Stomach (tissue), 9 donors: ENCODE results near the gene ERC1. TPM values are rescaled to one million over a fixed set of nuclear protein-coding genes. Genes with fewer than 3 reads are reported as not detected.

ENCODE experiments used
- DNase-seq, 2 donors: peaks; one replicate each; pipeline versions ENCODE4 v3.0.0 to v3.0.0-alpha.2; 2013 to 2019
- H3K27ac ChIP-seq, 5 donors: fragments of 200-600 bp in 4 of 5; sonication (generic) in 4 of 5; one replicate each; pipeline ENCODE4 v1.5.1; 2013 to 2019; ENCODE audit warnings: mild to moderate bottlenecking in 1 of 5, moderate library complexity in 1 of 5
- H3K27me3 ChIP-seq, 3 donors: fragments of 200-600 bp; sonication (generic); one replicate each; pipeline ENCODE4 v1.5.1; 2017 to 2019; ENCODE audit warnings: mixed run types in 1 of 3
- H3K36me3 ChIP-seq, 4 donors: fragments of 200-600 bp; sonication (generic); 1 replicate in 3 of 4; 2 replicates in 1 of 4; pipeline ENCODE4 v1.5.1; 2016 to 2019
- H3K4me1 ChIP-seq, 4 donors: fragments of 200-600 bp; sonication (generic); one replicate each; pipeline ENCODE4 v1.5.1; 2016 to 2019
- H3K4me3 ChIP-seq, 4 donors: fragments of 200-600 bp; sonication (generic) in 3 of 4; one replicate each; pipeline ENCODE4 v1.5.1; 2016 to 2019; ENCODE audit warnings: mild to moderate bottlenecking in 1 of 4
- H3K9me3 ChIP-seq, 4 donors: fragments of 200-600 bp; sonication (generic); one replicate each; pipeline ENCODE4 v1.5.1; 2016 to 2019
- CTCF ChIP-seq, 7 experiments: fragments of 450-650 bp in 4 of 7; fragments of 200-600 bp in 3 of 7; sonication (generic) in 3 of 7; IDR thresholded peaks; one replicate each; pipeline ENCODE4 v1.5.1; 2016 to 2019; ENCODE audit warnings: antibody characterized with exemption in 7 of 7, control low read depth in 2 of 7, mild to moderate bottlenecking in 1 of 7
- EP300 ChIP-seq: sonication (generic); formaldehyde crosslinking; IDR thresholded peaks from one replicate; pipeline ENCODE4 v1.6.1; 2017; ENCODE audit warnings: antibody characterized with exemption
- POLR2A ChIP-seq, 4 donors: fragments of 450-650 bp; IDR thresholded peaks; one replicate each; pipeline ENCODE4 v1.6.1; 2016; ENCODE audit warnings: antibody characterized with exemption in 4 of 4, control low read depth in 2 of 4, mild to moderate bottlenecking in 1 of 4, moderate library complexity in 1 of 4
- POLR2AphosphoS5 ChIP-seq, 3 donors: sonication (generic); formaldehyde crosslinking; IDR thresholded peaks; one replicate each; pipeline ENCODE4 v1.6.1; 2016; ENCODE audit warnings: antibody characterized with exemption in 3 of 3
- WGBS, 5 donors: extraction: QIAGEN DNeasy Blood & Tissue Kit in 3 of 5; methylation state at CpG; one replicate each; pipeline versions ENCODE4 v1.1.5 to v1.1.7; 2013 to 2018; 5-methylcytosine and 5-hydroxymethylcytosine counted together
- intact Hi-C: fragments of 100-400 bp; cut with DNase I; formaldehyde crosslinking; loops from one replicate; pipeline ENCODE4 v1.15.1; 2023; ENCODE audit warnings: low total_unique reads
- polyA plus RNA-seq, 3 donors: library from polyadenylated mRNA; stranded (reverse); fragments of 200-250 nt; gene quantifications; one replicate each; pipeline ENCODE4 v1.2.3, GENCODE V29; 2013
- total RNA-seq, 5 donors: library from RNA; depleted of rRNA; stranded (reverse); fragments of >200 nt; gene quantifications; one replicate each; pipeline versions ENCODE4 v1.1.0 to v1.2.3, GENCODE V29; 2014 to 2016
- donor health status: healthy with polysubstance abuse.
- donor health status: Bipolar disorder and iron deficiency.
- donor health status: healthy.

The ERC1 gene
- total and polyA plus RNA-seq, 8 donors = 3.8 to 69.4 (median 51.6) TPM

- intact Hi-C loops = no loop called here
- no peaks in the 10 kb centered on the region for H3K27me3 ChIP-seq
- 71 to 85% (median 79%) methylated on average over 6 of the region's 6 CpGs for WGBS, 5 donors
- no peak overlapping the region for H3K27ac ChIP-seq
- DNase-seq = peak in 1 of 2 donors; percentile 34
- H3K36me3 ChIP-seq = no peaks in the 10 kb centered on the region
- TF ChIP-seq CTCF (IDR thresholded peaks at IDR 0.05) (no peak), POLR2A (IDR thresholded peaks at IDR 0.05) (no peak), EP300 (no peak), POLR2AphosphoS5 (IDR thresholded peaks at IDR 0.05) (no peak)
- peaks cover 0 to 12% (median 5%) of the 10 kb centered on the region in 4 donors for H3K4me1 ChIP-seq
- H3K4me3 ChIP-seq = no peak overlapping the region
- H3K9me3 ChIP-seq = no peaks in the 10 kb centered on the region
Observed at GRCh38 chr12:1350055-1350933, 359.3 kb downstream of the ERC1 start.

GRCh38 chr12:1350934-1351240 is 359.9 kb downstream of the ERC1 start:
- H3K4me1 ChIP-seq = peaks cover 0 to 12% (median 5%) of the 10 kb centered on the region in 4 donors
- H3K4me3 ChIP-seq = no peak overlapping the region
- DNase-seq = no peak
- H3K27ac ChIP-seq = no peak overlapping the region
- no peaks in the 10 kb centered on the region for H3K27me3 ChIP-seq
- WGBS, 5 donors = 71 to 92% (median 85%) methylated on average over 1 of the region's 1 CpG
- H3K36me3 ChIP-seq = no peaks in the 10 kb centered on the region
- no peaks in the 10 kb centered on the region for H3K9me3 ChIP-seq
- intact Hi-C loops = no loop called here
- no peak for TF ChIP-seq POLR2A (IDR thresholded peaks at IDR 0.05)
- no peak for TF ChIP-seq POLR2AphosphoS5 (IDR thresholded peaks at IDR 0.05)
- TF ChIP-seq EP300 = no peak
- TF ChIP-seq CTCF (IDR thresholded peaks at IDR 0.05) = no peak

GRCh38 chr12:1351926-1352325 is 360.9 kb downstream of the ERC1 start:
- TF ChIP-seq CTCF (IDR thresholded peaks at IDR 0.05) (no peak), EP300 (no peak), POLR2A (IDR thresholded peaks at IDR 0.05) (no peak), POLR2AphosphoS5 (IDR thresholded peaks at IDR 0.05) (no peak)
- no peaks in the 10 kb centered on the region for H3K36me3 ChIP-seq
- H3K4me1 ChIP-seq = peaks cover 0 to 18% (median 6%) of the 10 kb centered on the region in 4 donors
- no peak overlapping the region for H3K4me3 ChIP-seq
- no peak for DNase-seq
- H3K9me3 ChIP-seq = no peaks in the 10 kb centered on the region
- 78 to 91% (median 84%) methylated on average over 2 of the region's 2 CpGs for WGBS, 5 donors
- no peaks in the 10 kb centered on the region for H3K27me3 ChIP-seq
- no peak overlapping the region for H3K27ac ChIP-seq
- intact Hi-C loops = no loop called here

- TF ChIP-seq POLR2AphosphoS5 (IDR thresholded peaks at IDR 0.05) = no peak
- TF ChIP-seq CTCF (IDR thresholded peaks at IDR 0.05) = no peak
- no peak for TF ChIP-seq POLR2A (IDR thresholded peaks at IDR 0.05)
- no peak for TF ChIP-seq EP300
- 85 to 100% (median 96%) methylated on average over 2 of the region's 2 CpGs for whole genome bisulfite sequencing, 5 donors
- Histone ChIP-seq H3K36me3 (no peaks in the 10 kb centered on the region), H3K27me3 (no peaks in the 10 kb centered on the region), H3K4me1 (peaks cover 0 to 23% (median 8%) of the 10 kb centered on the region in 4 donors), H3K9me3 (no peaks in the 10 kb centered on the region), H3K4me3 (no peak overlapping the region), H3K27ac (no peak overlapping the region)
- no peak for DNase-seq
- intact Hi-C loops = no loop called here
Observed at GRCh38 chr12:1353451-1353850, 362.4 kb downstream of the ERC1 start.
